ENCODE data around the gene DAAM2. TPM values are rescaled to one million over a fixed set of nuclear protein-coding genes. Genes with fewer than 3 reads are reported as not detected.

The DAAM2 gene
- total and polyA plus RNA-seq, 9 of the 15 experiments (the other 6 are each of a cell fraction or from before 2014, with no cell fraction given) = 0.01 to 0.07 TPM; not detected in 7

DNA sequence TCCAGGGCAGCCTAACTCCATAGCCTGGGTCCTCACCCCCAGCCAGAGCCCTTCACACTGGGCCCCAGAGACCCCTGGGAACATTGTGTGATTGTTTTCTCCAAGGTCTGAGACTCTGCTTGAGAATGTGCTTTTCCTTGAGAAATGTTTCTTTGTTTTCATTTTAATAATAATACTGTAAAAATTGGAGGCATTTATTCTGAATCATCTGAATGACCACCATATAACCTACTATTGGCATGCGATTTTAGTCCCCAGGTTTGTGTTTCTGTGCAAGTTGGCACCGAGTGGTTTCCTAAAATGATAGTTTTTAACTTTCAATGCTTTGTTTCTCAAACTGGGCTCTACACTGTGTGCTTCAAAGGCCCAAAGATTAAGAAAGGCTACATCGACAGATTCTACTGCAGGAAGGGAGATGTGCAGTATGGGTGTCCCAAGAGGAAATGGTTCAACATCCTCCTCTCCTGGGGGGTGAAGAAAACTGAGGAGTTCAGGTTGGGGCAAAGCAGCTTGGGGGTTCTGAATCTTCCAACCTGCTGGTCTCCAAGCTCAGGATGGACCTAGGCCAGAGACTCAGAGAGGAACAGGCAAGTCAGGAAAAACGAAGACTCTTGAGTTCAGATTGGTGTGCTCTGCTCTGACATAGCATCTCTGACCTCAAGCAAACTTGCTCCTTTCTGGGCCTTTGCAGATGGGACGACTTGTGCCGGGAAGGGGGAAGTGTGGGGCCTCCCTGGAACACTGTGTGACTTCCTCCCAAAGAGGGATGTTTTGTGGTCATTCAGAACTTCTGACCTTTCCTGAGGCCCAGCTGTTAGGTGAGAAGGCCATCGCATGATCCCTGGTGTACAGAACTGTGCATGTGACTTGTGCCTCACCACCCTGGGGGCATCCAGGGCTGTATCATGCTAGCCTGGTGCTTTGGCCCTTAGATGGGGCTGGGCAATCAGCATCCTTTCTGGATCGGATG, 31.0 kb downstream of the DAAM2 start:
- intact Hi-C loops (cut with micrococcal nuclease) = no loop called here
- H3K27ac ChIP-seq (ENCODE audit: extremely low read depth, low read depth, low read length) = no peak overlapping the region
- CTCF ChIA-PET (ENCODE audit: low intra/inter-chr PET ratio) = no interaction called here
- ATAC-seq (no peak), FAIRE-seq (no peak), DNase-seq (ENCODE audit: extremely low read depth in 1 of 4, low spot score in 3 of 4) (no peak)
- peaks cover 4 to 27% of the 10 kb centered on the region in 2 experiments; a peak in 3 of 5 replicates for H3K27me3 ChIP-seq (ENCODE audit: control insufficient read depth in 2 of 2, insufficient read depth in 2 of 2, low read length in 2 of 2)
- TF ChIP-seq, protein P1, sequence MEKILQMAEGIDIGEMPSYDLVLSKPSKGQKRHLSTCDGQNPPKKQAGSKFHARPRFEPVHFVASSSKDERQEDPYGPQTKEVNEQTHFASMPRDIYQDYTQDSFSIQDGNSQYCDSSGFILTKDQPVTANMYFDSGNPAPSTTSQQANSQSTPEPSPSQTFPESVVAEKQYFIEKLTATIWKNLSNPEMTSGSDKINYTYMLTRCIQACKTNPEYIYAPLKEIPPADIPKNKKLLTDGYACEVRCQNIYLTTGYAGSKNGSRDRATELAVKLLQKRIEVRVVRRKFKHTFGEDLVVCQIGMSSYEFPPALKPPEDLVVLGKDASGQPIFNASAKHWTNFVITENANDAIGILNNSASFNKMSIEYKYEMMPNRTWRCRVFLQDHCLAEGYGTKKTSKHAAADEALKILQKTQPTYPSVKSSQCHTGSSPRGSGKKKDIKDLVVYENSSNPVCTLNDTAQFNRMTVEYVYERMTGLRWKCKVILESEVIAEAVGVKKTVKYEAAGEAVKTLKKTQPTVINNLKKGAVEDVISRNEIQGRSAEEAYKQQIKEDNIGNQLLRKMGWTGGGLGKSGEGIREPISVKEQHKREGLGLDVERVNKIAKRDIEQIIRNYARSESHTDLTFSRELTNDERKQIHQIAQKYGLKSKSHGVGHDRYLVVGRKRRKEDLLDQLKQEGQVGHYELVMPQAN (IDR thresholded peaks at IDR 0.05; ENCODE audit: borderline replicate concordance) = no peak
- TF ChIP-seq CBX3 (IDR thresholded peaks at IDR 0.05; ENCODE audit: borderline replicate concordance in 1 of 2, low read length in 2 of 2) = no peak
- no peak for TF ChIP-seq TBP (optimal IDR thresholded peaks at IDR 0.05; ENCODE audit: low read depth, low read length)
- TF ChIP-seq SRSF3 (IDR thresholded peaks at IDR 0.05; ENCODE audit: insufficient read depth, low read length) = no peak
- no peak for TF ChIP-seq CBFB (CRISPR knock-in tag; IDR thresholded peaks at IDR 0.05)
- TF ChIP-seq ZNF583 (CRISPR knock-in tag; IDR thresholded peaks at IDR 0.05) = no peak
- TF ChIP-seq, protein P2, sequence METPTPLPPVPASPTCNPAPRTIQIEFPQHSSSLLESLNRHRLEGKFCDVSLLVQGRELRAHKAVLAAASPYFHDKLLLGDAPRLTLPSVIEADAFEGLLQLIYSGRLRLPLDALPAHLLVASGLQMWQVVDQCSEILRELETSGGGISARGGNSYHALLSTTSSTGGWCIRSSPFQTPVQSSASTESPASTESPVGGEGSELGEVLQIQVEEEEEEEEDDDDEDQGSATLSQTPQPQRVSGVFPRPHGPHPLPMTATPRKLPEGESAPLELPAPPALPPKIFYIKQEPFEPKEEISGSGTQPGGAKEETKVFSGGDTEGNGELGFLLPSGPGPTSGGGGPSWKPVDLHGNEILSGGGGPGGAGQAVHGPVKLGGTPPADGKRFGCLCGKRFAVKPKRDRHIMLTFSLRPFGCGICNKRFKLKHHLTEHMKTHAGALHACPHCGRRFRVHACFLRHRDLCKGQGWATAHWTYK (CRISPR knock-in tag; IDR thresholded peaks at IDR 0.05) = no peak
- no peak for TF ChIP-seq RHOXF2B (CRISPR knock-in tag; conservative IDR thresholded peaks at IDR 0.05)
- no peak for TF ChIP-seq TCF3 (CRISPR knock-in tag; IDR thresholded peaks at IDR 0.05)
- TF ChIP-seq RBFOX2 (IDR thresholded peaks at IDR 0.05; ENCODE audit: low read depth, low read length) = no peak
- no peak for TF ChIP-seq NFIX (CRISPR knock-in tag; IDR thresholded peaks at IDR 0.05; ENCODE audit: low read depth)
- no peak for TF ChIP-seq ETV1 (tag; conservative IDR thresholded peaks at IDR 0.05; ENCODE audit: low read depth)
- H3K9me1 ChIP-seq (ENCODE audit: control insufficient read depth, insufficient read depth, low read length) = no peaks in the 10 kb centered on the region
- no peaks in the 10 kb centered on the region for H3K4me1 ChIP-seq (replicated peaks in 1 of 2; ENCODE audit: control insufficient read depth in 2 of 2, insufficient read depth in 2 of 2, low read length in 2 of 2)
- BruUV-seq (replicated peaks) = no TSS peak
- H3K4me2 ChIP-seq (ENCODE audit: insufficient read depth, low read length) = no peak overlapping the region
- H4K20me1 ChIP-seq (replicated peaks; ENCODE audit: control insufficient read depth, insufficient read depth, low read length) = no peaks in the 10 kb centered on the region
- H3K9ac ChIP-seq (ENCODE audit: insufficient read depth in 1 of 2, low read depth in 2 of 2, low read length in 2 of 2) = no peak overlapping the region
- H3K36me3 ChIP-seq (ENCODE audit: control insufficient read depth, insufficient read depth, low read length) = no peaks in the 10 kb centered on the region
- H3K4me3 ChIP-seq = no peak overlapping the region
- H3K79me2 ChIP-seq (ENCODE audit: control insufficient read depth, insufficient read depth, low read length) = no peaks in the 10 kb centered on the region
- H3K9me3 ChIP-seq (replicated peaks; ENCODE audit: control insufficient read depth, insufficient read depth, low read depth, low read length) = no peaks in the 10 kb centered on the region
- in situ Hi-C loops (cut with MboI) = no loop called here
- POLR2A ChIA-PET = no interaction called here
- no peak overlapping the region for H2AFZ ChIP-seq (ENCODE audit: low read depth, low read length)
- 0% methylated on average over 8 of the region's 8 CpGs for WGBS (ENCODE audit: insufficient coverage, low coverage, missing lambda C conversion rate)
